H1 (cell line): ENCODE results near the gene PHKA2. TPM values are rescaled to one million over a fixed set of nuclear protein-coding genes. Genes with fewer than 3 reads are reported as not detected.

Experiments
- CTCF ChIA-PET: fragments of 300-600 bp; sonication (Branson Sonifier 250); formaldehyde crosslinking; loops from one replicate; lab custom pipeline; 2021; ENCODE audit not compliant: partially characterized antibody; lab: Charles Lee
- POLR2A ChIA-PET: fragments of 300-600 bp; sonication (Branson Sonifier 250); formaldehyde crosslinking; loops from one replicate; lab custom pipeline; 2021; ENCODE audit warnings: inconsistent platforms; ENCODE audit not compliant: partially characterized antibody; lab: Charles Lee
- DNase-seq, 2 experiments: peaks; one replicate each; pipeline versions ENCODE4 v3.0.0 to v3.0.0-alpha.2; 2010 to 2022; ENCODE audit warnings: low spot score in 2 of 2, low read depth in 1 of 2, mixed read lengths in 1 of 2
- FAIRE-seq: peaks from 2 replicates; lab custom pipeline; 2011; peaks lifted over from hg19 to GRCh38; lab: Jason Lieb, UNC
- H2AFZ ChIP-seq: 2 replicates; pipeline ENCODE4 v1.8.1; 2012; ENCODE audit warnings: low read length, inconsistent platforms
- H2AK5ac ChIP-seq: 2 replicates; pipeline ENCODE4 v1.6.1; 2013; ENCODE audit warnings: low read depth, low read length
- H2BK120ac ChIP-seq: replicated peaks from 2 replicates; pipeline ENCODE3; 2013; ENCODE audit warnings: low read depth, low read length, inconsistent platforms
- H2BK12ac ChIP-seq: 2 replicates; pipeline ENCODE4 v1.6.1; 2013; ENCODE audit warnings: low read depth, low read length
- H2BK15ac ChIP-seq: 2 replicates; pipeline ENCODE4 v1.6.1; 2013; ENCODE audit warnings: low read length
- H2BK20ac ChIP-seq: 2 replicates; pipeline ENCODE4 v1.6.1; 2013; ENCODE audit warnings: low read length
- H2BK5ac ChIP-seq: 2 replicates; pipeline ENCODE4 v1.6.1; 2013; ENCODE audit warnings: low read depth, low read length
- H3K14ac ChIP-seq: 2 replicates; pipeline ENCODE4 v1.6.1; 2013; ENCODE audit warnings: inconsistent platforms; ENCODE audit not compliant: insufficient read length
- H3K18ac ChIP-seq: 2 replicates; pipeline ENCODE4 v1.6.1; 2013; ENCODE audit warnings: low read length; ENCODE audit errors: extremely low read depth
- H3K23ac ChIP-seq: 2 replicates; pipeline ENCODE4 v1.6.1; 2013; ENCODE audit warnings: inconsistent platforms; ENCODE audit not compliant: insufficient read length
- H3K23me2 ChIP-seq: 2 replicates; pipeline ENCODE4 v1.6.1; 2013; ENCODE audit warnings: low read depth, low read length
- H3K27ac ChIP-seq: 2 replicates; pipeline ENCODE4 v1.6.1; 2011; ENCODE audit warnings: low read depth, low read length, inconsistent platforms
- H3K27me3 ChIP-seq, 4 experiments: replicated peaks in 1 of 4; 1 replicate in 1 of 4; 2 replicates in 3 of 4; pipeline versions ENCODE4 v1.6.1 to v1.8.1; 2011 to 2013; ENCODE audit warnings: low read length in 3 of 4, mild to moderate bottlenecking in 3 of 4, inconsistent platforms in 2 of 4, mixed read lengths in 2 of 4, moderate library complexity in 1 of 4; ENCODE audit not compliant: control insufficient read depth in 3 of 4, insufficient read depth in 3 of 4; ENCODE audit errors: extremely low read depth in 1 of 4
- H3K36me3 ChIP-seq, 4 experiments: 2 replicates each; pipeline versions ENCODE4 v1.6.1 to v1.8.1; 2011 to 2013; ENCODE audit warnings: mild to moderate bottlenecking in 4 of 4, low read length in 3 of 4, moderate library complexity in 2 of 4, control low read depth in 1 of 4, inconsistent platforms in 1 of 4; ENCODE audit not compliant: insufficient read depth in 4 of 4, control insufficient read depth in 2 of 4
- H3K4ac ChIP-seq: replicated peaks from 2 replicates; pipeline ENCODE3; 2013; ENCODE audit warnings: low read length, low read depth, mixed read lengths, inconsistent platforms; ENCODE audit not compliant: insufficient read length
- H3K4me1 ChIP-seq, 4 experiments: replicated peaks in 1 of 4; 1 replicate in 1 of 4; 2 replicates in 3 of 4; pipeline versions ENCODE4 v1.6.1 to v1.8.1; 2011 to 2013; ENCODE audit warnings: low read length in 3 of 4, inconsistent platforms in 2 of 4, mixed read lengths in 1 of 4; ENCODE audit not compliant: insufficient read depth in 4 of 4, control insufficient read depth in 3 of 4
- H3K4me2 ChIP-seq, 2 experiments: 2 replicates each; pipeline versions ENCODE4 v1.6.1 to v1.8.1; 2011 to 2013; ENCODE audit warnings: low read depth in 2 of 2, low read length in 2 of 2, control low read depth in 1 of 2, inconsistent platforms in 1 of 2, mild to moderate bottlenecking in 1 of 2; ENCODE audit not compliant: insufficient read depth in 1 of 2
- H3K4me3 ChIP-seq, 4 experiments: fragments of 200-600, 300-600 bp in 1 of 4; sonication (generic), shearing (Covaris generic), sonication (Bioruptor Twin) in 1 of 4; 2 replicates each; pipeline versions ENCODE4 v1.5.1 to v1.8.1; 2011 to 2016; ENCODE audit warnings: low read length in 4 of 4, low read depth in 3 of 4, control low read depth in 2 of 4, inconsistent platforms in 2 of 4, mild to moderate bottlenecking in 2 of 4, mixed read lengths in 1 of 4, moderate library complexity in 1 of 4; ENCODE audit not compliant: insufficient read depth in 2 of 4; ENCODE audit errors: extremely low read depth in 1 of 4
- H3K56ac ChIP-seq: replicated peaks from 2 replicates; pipeline ENCODE3; 2013; ENCODE audit warnings: low read depth, mild to moderate bottlenecking, mixed read lengths, low read length, inconsistent platforms; ENCODE audit not compliant: insufficient read length
- H3K79me1 ChIP-seq: 2 replicates; pipeline ENCODE4 v1.6.1; 2013; ENCODE audit warnings: low read depth, low read length, control low read depth
- H3K79me2 ChIP-seq, 2 experiments: 2 replicates each; pipeline versions ENCODE4 v1.6.1 to v1.8.1; 2012 to 2013; ENCODE audit warnings: low read length in 2 of 2, mild to moderate bottlenecking in 2 of 2, inconsistent platforms in 1 of 2; ENCODE audit not compliant: insufficient read depth in 2 of 2, control insufficient read depth in 1 of 2
- H3K9ac ChIP-seq, 4 experiments: replicated peaks in 1 of 4; 1 replicate in 1 of 4; 2 replicates in 3 of 4; pipeline versions ENCODE4 v1.6.1 to v1.8.1; 2011 to 2013; ENCODE audit warnings: low read depth in 3 of 4, low read length in 3 of 4, control low read depth in 2 of 4, mild to moderate bottlenecking in 2 of 4, moderate library complexity in 2 of 4, inconsistent platforms in 1 of 4; ENCODE audit errors: extremely low read depth in 1 of 4
- H3K9me3 ChIP-seq, 2 experiments: 2 replicates each; pipeline versions ENCODE4 v1.6.1 to v1.8.1; 2012 to 2013; ENCODE audit warnings: mild to moderate bottlenecking in 2 of 2, moderate library complexity in 2 of 2, control low read depth in 1 of 2, inconsistent platforms in 1 of 2, low read depth in 1 of 2, low read length in 1 of 2, mixed read lengths in 1 of 2; ENCODE audit not compliant: insufficient read depth in 2 of 2
- H4K20me1 ChIP-seq, 2 experiments: replicated peaks in 1 of 2; 2 replicates each; pipeline versions ENCODE3 to v1.8.1; 2011 to 2013; ENCODE audit warnings: inconsistent platforms in 2 of 2, low read length in 2 of 2, mild to moderate bottlenecking in 1 of 2; ENCODE audit not compliant: insufficient read depth in 2 of 2, control insufficient read depth in 1 of 2
- H4K5ac ChIP-seq: 2 replicates; pipeline ENCODE4 v1.6.1; 2013; ENCODE audit warnings: low read length, low read depth, mixed read lengths, inconsistent platforms; ENCODE audit not compliant: insufficient read length
- H4K8ac ChIP-seq: 2 replicates; pipeline ENCODE4 v1.8.0; 2013; ENCODE audit warnings: mild to moderate bottlenecking, moderate library complexity, low read length, inconsistent platforms; ENCODE audit not compliant: insufficient read depth; ENCODE audit errors: extremely low read depth
- H4K91ac ChIP-seq: replicated peaks from 2 replicates; pipeline ENCODE3; 2013; ENCODE audit warnings: low read length, mixed read lengths, inconsistent platforms; ENCODE audit not compliant: insufficient read length
- BACH1 ChIP-seq: IDR thresholded peaks from 2 replicates; pipeline ENCODE4 v1.6.1; 2012; ENCODE audit warnings: low read length, improper control_type of control experiment
- CBX5 ChIP-seq: fragments of 300-800, 300-1000 bp; sonication (generic); IDR thresholded peaks from 2 replicates; pipeline ENCODE4 v1.7.1; 2016; ENCODE audit warnings: antibody characterized with exemption, low read length, low read depth
- CHD1 ChIP-seq: IDR thresholded peaks from 2 replicates; pipeline ENCODE4 v1.6.1; 2012; ENCODE audit warnings: low read depth, low read length, improper control_type of control experiment
- EZH2 ChIP-seq: fragments of 200-600 bp; sonication (generic); IDR thresholded peaks from 2 replicates; pipeline ENCODE4 v1.7.1; 2012; ENCODE audit warnings: low read depth, mild to moderate bottlenecking, moderate library complexity, low read length, inconsistent platforms; ENCODE audit not compliant: severe bottlenecking
- GTF2F1 ChIP-seq: IDR thresholded peaks from 2 replicates; pipeline ENCODE4 v1.6.1; 2012; ENCODE audit warnings: low read depth, low read length, improper control_type of control experiment, borderline replicate concordance
- KDM1A ChIP-seq: fragments of 200-600, 300-600 bp; sonication (generic); IDR thresholded peaks from 2 replicates; pipeline ENCODE4 v1.7.1; 2016; ENCODE audit warnings: mild to moderate bottlenecking, low read length, borderline replicate concordance
- NRF1 ChIP-seq: IDR thresholded peaks from 2 replicates; pipeline ENCODE4 v1.6.1; 2011; ENCODE audit warnings: mild to moderate bottlenecking, low read depth, low read length, improper control_type of control experiment
- PHF8 ChIP-seq: fragments of 200-600 bp; sonication (generic); conservative IDR thresholded peaks from 2 replicates; pipeline ENCODE4 v1.7.1; 2012; ENCODE audit warnings: low read depth, mild to moderate bottlenecking, inconsistent platforms, low read length, moderate library complexity
- RBBP5 ChIP-seq: IDR thresholded peaks from 2 replicates; pipeline ENCODE4 v1.7.1; 2012; ENCODE audit warnings: low read depth, mild to moderate bottlenecking, inconsistent platforms, low read length, moderate library complexity, borderline replicate concordance
- RXRA ChIP-seq: IDR thresholded peaks from 2 replicates; pipeline ENCODE4 v1.6.1; 2011; ENCODE audit warnings: low read depth, mild to moderate bottlenecking, low read length, moderate library complexity; ENCODE audit not compliant: insufficient read depth
- SP2 ChIP-seq: IDR thresholded peaks from 2 replicates; pipeline ENCODE4 v1.6.1; 2012; ENCODE audit warnings: mild to moderate bottlenecking, low read length, inconsistent platforms
- SP4 ChIP-seq: IDR thresholded peaks from 2 replicates; pipeline ENCODE4 v1.6.1; 2012; ENCODE audit warnings: low read length, inconsistent platforms
- TAF1 ChIP-seq: IDR thresholded peaks from 2 replicates; pipeline ENCODE4 v1.6.1; 2011; ENCODE audit warnings: mild to moderate bottlenecking, low read depth, low read length
- YY1 ChIP-seq: IDR thresholded peaks from 2 replicates; pipeline ENCODE4 v1.6.1; 2011; ENCODE audit warnings: low read depth, mild to moderate bottlenecking, low read length
- ZNF274 ChIP-seq: IDR thresholded peaks from 2 replicates; pipeline ENCODE4 v1.7.0; 2012; ENCODE audit warnings: low read length, borderline replicate concordance; ENCODE audit errors: extremely low read depth
- WGBS, 2 experiments: shearing (Covaris generic) in 1 of 2; methylation state at CpG; one replicate each; pipeline versions ENCODE4 v1.1.6 to v1.1.7; 2013 to 2015; ENCODE audit warnings: low lambda C conversion rate in 2 of 2, mixed read lengths in 2 of 2, inconsistent platforms in 1 of 2, low coverage in 1 of 2, missing lambda C conversion rate in 1 of 2; ENCODE audit not compliant: insufficient replicate concordance in 2 of 2, insufficient coverage in 1 of 2, insufficient read length in 1 of 2; ENCODE audit errors: extremely low coverage in 1 of 2, missing lambda C conversion rate in 1 of 2; 5-methylcytosine and 5-hydroxymethylcytosine counted together
- polyA plus RNA-seq, 7 experiments: library from polyadenylated mRNA; depleted of rRNA in 3 of 7; stranded (reverse) in 5 of 7; unstranded in 2 of 7; fragments of >200 nt in 5 of 7; fragments of 200-250 nt in 2 of 7; gene quantifications; 1 replicate in 5 of 7; 2 replicates in 1 of 7; 4 replicates in 1 of 7; pipeline versions ENCODE4 v1.2.1 to v1.2.3, GENCODE V29; 2011 to 2013; ENCODE audit warnings: missing spikeins in 2 of 7, mixed read lengths in 2 of 7
- total RNA-seq: library from RNA; stranded (reverse); fragmentation: NEBNext Ultra II Directional; extraction: Animal tissue kit (Norgen Biotek cat#: 25700); gene quantifications from 2 replicates; pipeline ENCODE4 v1.2.1, GENCODE V29; 2021

PHKA2 gene
- total and polyA plus RNA-seq, 2 of the 8 experiments (the other 6 are each of a cell fraction or from before 2014, with no cell fraction given) = 28.1 to 35.8 TPM

GRCh38 chrX:18949291-18949943 is 34.5 kb downstream of the PHKA2 start:
- Histone ChIP-seq H3K4me1 (no peaks in the 10 kb centered on the region), H2BK15ac (no peak overlapping the region), H4K5ac (no peak overlapping the region), H3K4me2 (no peak overlapping the region), H4K91ac (no peak overlapping the region), H3K4me3 (no peak overlapping the region), H2AK5ac (no peak overlapping the region), H2BK120ac (no peak overlapping the region), H3K27ac (no peak overlapping the region), H2BK20ac (no peak overlapping the region), H3K23me2 (no peaks in the 10 kb centered on the region), H2BK12ac (no peak overlapping the region), H3K56ac (no peak overlapping the region), H3K36me3 (peaks cover 0 to 6% (median 0%) of the 10 kb centered on the region in 4 experiments; a peak in 4 of 8 replicates), H3K4ac (no peak overlapping the region), H4K20me1 (no peaks in the 10 kb centered on the region), H3K14ac (no peak overlapping the region), H3K79me1 (no peaks in the 10 kb centered on the region), H4K8ac (no peak overlapping the region), H3K18ac (no peak overlapping the region), H3K23ac (no peak overlapping the region), H3K9me3 (no peaks in the 10 kb centered on the region), H3K79me2 (no peaks in the 10 kb centered on the region), H3K27me3 (no peaks in the 10 kb centered on the region), H3K9ac (no peak overlapping the region), H2BK5ac (no peak overlapping the region), H2AFZ (no peak overlapping the region)
- CTCF ChIA-PET = interaction anchor here (0.5 to 1.8 kb wide), 4 partner anchors 10 to 385 kb away, joined by 3 to 4 read pairs (median 3); no protein-coding TSS in a partner anchor
- FAIRE-seq = no peak
- WGBS, 2 experiments = 98% methylated on average over 4 of the region's 4 CpGs; no CpG with 5 or more reads in 1 of the 2 experiments
- POLR2A ChIA-PET = no interaction called here
- no peak for DNase-seq
- TF ChIP-seq RXRA (no peak), YY1 (no peak), BACH1 (no peak), EZH2 (no peak), KDM1A (no peak), ZNF274 (no peak), CBX5 (no peak), SP2 (no peak), TAF1 (no peak), GTF2F1 (no peak), RBBP5 (no peak), CHD1 (no peak), SP4 (no peak), PHF8 (no peak), NRF1 (no peak)
